HEK293 (cell line): ENCODE results near the gene DNAH11.
A peak's percentile ranks its signal among the peaks of the same experiment; 100 is the strongest.

Experiments
- KLF1 ChIP-seq: fragments of 450-650 bp; formaldehyde crosslinking; IDR thresholded peaks from 2 replicates; pipeline ENCODE4 v1.5.1; 2016; ENCODE audit warnings: missing biosample characterization, missing genetic modification characterization
- OVOL3 ChIP-seq: fragments of 450-650 bp; formaldehyde crosslinking; IDR thresholded peaks from 2 replicates; pipeline ENCODE4 v1.5.1; 2016; ENCODE audit warnings: missing biosample characterization, missing genetic modification characterization
- PRDM10 ChIP-seq: fragments of 450-650 bp; formaldehyde crosslinking; IDR thresholded peaks from 2 replicates; pipeline ENCODE4 v1.5.1; 2016; ENCODE audit warnings: missing biosample characterization, missing genetic modification characterization
- PRDM6 ChIP-seq: fragments of 450-650 bp; formaldehyde crosslinking; IDR thresholded peaks from 2 replicates; pipeline ENCODE4 v1.5.1; 2017; ENCODE audit warnings: missing biosample characterization, missing genetic modification characterization
- RBAK ChIP-seq: fragments of 450-650 bp; formaldehyde crosslinking; IDR thresholded peaks from 2 replicates; pipeline ENCODE4 v1.5.1; 2016; ENCODE audit warnings: missing biosample characterization, missing genetic modification characterization
- TRIM28 ChIP-seq: IDR thresholded peaks from 2 replicates; pipeline ENCODE4 v1.6.1; 2011; ENCODE audit warnings: low read length, control low read depth, borderline replicate concordance
- ZBTB17 ChIP-seq: fragments of 450-650 bp; formaldehyde crosslinking; IDR thresholded peaks from 2 replicates; pipeline ENCODE4 v1.5.1; 2016; ENCODE audit warnings: missing biosample characterization, missing genetic modification characterization
- ZFP69B ChIP-seq: fragments of 450-650 bp; formaldehyde crosslinking; IDR thresholded peaks from 2 replicates; pipeline ENCODE4 v1.5.1; 2016; ENCODE audit warnings: missing biosample characterization, missing genetic modification characterization
- ZNF121 ChIP-seq: fragments of 450-650 bp; formaldehyde crosslinking; IDR thresholded peaks from 2 replicates; pipeline ENCODE4 v1.5.1; 2016; ENCODE audit warnings: missing biosample characterization, missing genetic modification characterization
- ZNF132 ChIP-seq: fragments of 450-650 bp; formaldehyde crosslinking; IDR thresholded peaks from 2 replicates; pipeline ENCODE4 v1.5.1; 2017; ENCODE audit warnings: missing biosample characterization, missing genetic modification characterization, borderline replicate concordance
- ZNF18 ChIP-seq: fragments of 450-650 bp; formaldehyde crosslinking; IDR thresholded peaks from 2 replicates; pipeline ENCODE4 v1.5.1; 2016; ENCODE audit warnings: missing biosample characterization, missing genetic modification characterization
- ZNF404 ChIP-seq: fragments of 450-650 bp; formaldehyde crosslinking; IDR thresholded peaks from 2 replicates; pipeline ENCODE4 v1.5.1; 2017; ENCODE audit warnings: missing biosample characterization, missing genetic modification characterization
- ZNF639 ChIP-seq: fragments of 450-650 bp; formaldehyde crosslinking; IDR thresholded peaks from 2 replicates; pipeline ENCODE4 v1.5.1; 2016; ENCODE audit warnings: missing biosample characterization, missing genetic modification characterization
- ZNF660 ChIP-seq: fragments of 450-650 bp; IDR thresholded peaks from 2 replicates; pipeline ENCODE4 v1.5.1; 2018; ENCODE audit warnings: missing biosample characterization, mild to moderate bottlenecking, missing genetic modification characterization
- ZXDB ChIP-seq: fragments of 450-650 bp; formaldehyde crosslinking; IDR thresholded peaks from 2 replicates; pipeline ENCODE4 v1.5.1; 2016; ENCODE audit warnings: missing biosample characterization, missing genetic modification characterization
- TF ChIP-seq, protein P1 (sequence below): IDR thresholded peaks from 2 replicates; pipeline ENCODE4 v1.6.1; 2011; ENCODE audit warnings: mild to moderate bottlenecking, low read depth, low read length, borderline replicate concordance
- TF ChIP-seq, protein P2 (sequence below): fragments of 450-650 bp; formaldehyde crosslinking; IDR thresholded peaks from 2 replicates; pipeline ENCODE4 v1.5.1; 2016; ENCODE audit warnings: missing biosample characterization, missing genetic modification characterization
- TF ChIP-seq, protein P3 (sequence below): fragments of 450-650 bp; formaldehyde crosslinking; conservative IDR thresholded peaks from 2 replicates; pipeline ENCODE4 v1.5.1; 2016; ENCODE audit warnings: low read depth, missing biosample characterization, missing genetic modification characterization
- TF ChIP-seq, protein P4 (sequence below): fragments of 450-650 bp; formaldehyde crosslinking; IDR thresholded peaks from 2 replicates; pipeline ENCODE4 v1.5.1; 2016; ENCODE audit warnings: missing biosample characterization, missing genetic modification characterization, borderline replicate concordance

The DNAH11 gene

GRCh38 chr7:21945454-21946221, 402.8 kb downstream of the DNAH11 start, which contains the start of gene CDCA7L (continued):
- no peak for TF ChIP-seq OVOL3 (tag by site-specific recombination)
- TF ChIP-seq ZNF404 (tag by site-specific recombination), result no peak
- TF ChIP-seq RBAK (tag by site-specific recombination), result no peak
- TF ChIP-seq ZNF18 (tag by site-specific recombination), result no peak
- TF ChIP-seq ZXDB (tag by site-specific recombination), result peak; percentile 86
- peak; percentile 41; the same call in 1 of the 2 replicates for TF ChIP-seq ZNF660
- TF ChIP-seq ZBTB17 (tag by site-specific recombination), result 0 out of 2 replicates have a peak, but pooled peaks have one; percentile 61
- no peak for TF ChIP-seq ZNF132
- TF ChIP-seq PRDM10 (tag by site-specific recombination), result peak; percentile 100
- TF ChIP-seq, protein P1, sequence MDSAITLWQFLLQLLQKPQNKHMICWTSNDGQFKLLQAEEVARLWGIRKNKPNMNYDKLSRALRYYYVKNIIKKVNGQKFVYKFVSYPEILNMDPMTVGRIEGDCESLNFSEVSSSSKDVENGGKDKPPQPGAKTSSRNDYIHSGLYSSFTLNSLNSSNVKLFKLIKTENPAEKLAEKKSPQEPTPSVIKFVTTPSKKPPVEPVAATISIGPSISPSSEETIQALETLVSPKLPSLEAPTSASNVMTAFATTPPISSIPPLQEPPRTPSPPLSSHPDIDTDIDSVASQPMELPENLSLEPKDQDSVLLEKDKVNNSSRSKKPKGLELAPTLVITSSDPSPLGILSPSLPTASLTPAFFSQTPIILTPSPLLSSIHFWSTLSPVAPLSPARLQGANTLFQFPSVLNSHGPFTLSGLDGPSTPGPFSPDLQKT, result no peak
- TF ChIP-seq, protein P2, sequence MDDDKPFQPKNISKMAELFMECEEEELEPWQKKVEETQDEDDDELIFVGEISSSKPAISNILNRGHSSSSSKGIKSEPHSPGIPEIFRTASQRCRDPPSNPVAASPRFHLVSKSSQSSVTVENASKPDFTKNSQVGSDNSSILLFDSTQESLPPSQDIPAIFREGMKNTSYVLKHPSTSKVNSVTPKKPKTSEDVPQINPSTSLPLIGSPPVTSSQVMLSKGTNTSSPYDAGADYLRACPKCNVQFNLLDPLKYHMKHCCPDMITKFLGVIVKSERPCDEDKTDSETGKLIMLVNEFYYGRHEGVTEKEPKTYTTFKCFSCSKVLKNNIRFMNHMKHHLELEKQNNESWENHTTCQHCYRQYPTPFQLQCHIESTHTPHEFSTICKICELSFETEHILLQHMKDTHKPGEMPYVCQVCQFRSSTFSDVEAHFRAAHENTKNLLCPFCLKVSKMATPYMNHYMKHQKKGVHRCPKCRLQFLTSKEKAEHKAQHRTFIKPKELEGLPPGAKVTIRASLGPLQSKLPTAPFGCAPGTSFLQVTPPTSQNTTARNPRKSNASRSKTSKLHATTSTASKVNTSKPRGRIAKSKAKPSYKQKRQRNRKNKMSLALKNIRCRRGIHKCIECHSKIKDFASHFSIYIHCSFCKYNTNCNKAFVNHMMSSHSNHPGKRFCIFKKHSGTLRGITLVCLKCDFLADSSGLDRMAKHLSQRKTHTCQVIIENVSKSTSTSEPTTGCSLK, result no peak
- TF ChIP-seq TRIM28, result no peak
- TF ChIP-seq KLF1 (tag by site-specific recombination), result peak; percentile 43
- TF ChIP-seq, protein P3, sequence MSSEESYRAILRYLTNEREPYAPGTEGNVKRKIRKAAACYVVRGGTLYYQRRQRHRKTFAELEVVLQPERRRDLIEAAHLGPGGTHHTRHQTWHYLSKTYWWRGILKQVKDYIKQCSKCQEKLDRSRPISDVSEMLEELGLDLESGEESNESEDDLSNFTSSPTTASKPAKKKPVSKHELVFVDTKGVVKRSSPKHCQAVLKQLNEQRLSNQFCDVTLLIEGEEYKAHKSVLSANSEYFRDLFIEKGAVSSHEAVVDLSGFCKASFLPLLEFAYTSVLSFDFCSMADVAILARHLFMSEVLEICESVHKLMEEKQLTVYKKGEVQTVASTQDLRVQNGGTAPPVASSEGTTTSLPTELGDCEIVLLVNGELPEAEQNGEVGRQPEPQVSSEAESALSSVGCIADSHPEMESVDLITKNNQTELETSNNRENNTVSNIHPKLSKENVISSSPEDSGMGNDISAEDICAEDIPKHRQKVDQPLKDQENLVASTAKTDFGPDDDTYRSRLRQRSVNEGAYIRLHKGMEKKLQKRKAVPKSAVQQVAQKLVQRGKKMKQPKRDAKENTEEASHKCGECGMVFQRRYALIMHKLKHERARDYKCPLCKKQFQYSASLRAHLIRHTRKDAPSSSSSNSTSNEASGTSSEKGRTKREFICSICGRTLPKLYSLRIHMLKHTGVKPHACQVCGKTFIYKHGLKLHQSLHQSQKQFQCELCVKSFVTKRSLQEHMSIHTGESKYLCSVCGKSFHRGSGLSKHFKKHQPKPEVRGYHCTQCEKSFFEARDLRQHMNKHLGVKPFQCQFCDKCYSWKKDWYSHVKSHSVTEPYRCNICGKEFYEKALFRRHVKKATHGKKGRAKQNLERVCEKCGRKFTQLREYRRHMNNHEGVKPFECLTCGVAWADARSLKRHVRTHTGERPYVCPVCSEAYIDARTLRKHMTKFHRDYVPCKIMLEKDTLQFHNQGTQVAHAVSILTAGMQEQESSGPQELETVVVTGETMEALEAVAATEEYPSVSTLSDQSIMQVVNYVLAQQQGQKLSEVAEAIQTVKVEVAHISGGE (tag by site-specific recombination), result no peak
- TF ChIP-seq, protein P4, sequence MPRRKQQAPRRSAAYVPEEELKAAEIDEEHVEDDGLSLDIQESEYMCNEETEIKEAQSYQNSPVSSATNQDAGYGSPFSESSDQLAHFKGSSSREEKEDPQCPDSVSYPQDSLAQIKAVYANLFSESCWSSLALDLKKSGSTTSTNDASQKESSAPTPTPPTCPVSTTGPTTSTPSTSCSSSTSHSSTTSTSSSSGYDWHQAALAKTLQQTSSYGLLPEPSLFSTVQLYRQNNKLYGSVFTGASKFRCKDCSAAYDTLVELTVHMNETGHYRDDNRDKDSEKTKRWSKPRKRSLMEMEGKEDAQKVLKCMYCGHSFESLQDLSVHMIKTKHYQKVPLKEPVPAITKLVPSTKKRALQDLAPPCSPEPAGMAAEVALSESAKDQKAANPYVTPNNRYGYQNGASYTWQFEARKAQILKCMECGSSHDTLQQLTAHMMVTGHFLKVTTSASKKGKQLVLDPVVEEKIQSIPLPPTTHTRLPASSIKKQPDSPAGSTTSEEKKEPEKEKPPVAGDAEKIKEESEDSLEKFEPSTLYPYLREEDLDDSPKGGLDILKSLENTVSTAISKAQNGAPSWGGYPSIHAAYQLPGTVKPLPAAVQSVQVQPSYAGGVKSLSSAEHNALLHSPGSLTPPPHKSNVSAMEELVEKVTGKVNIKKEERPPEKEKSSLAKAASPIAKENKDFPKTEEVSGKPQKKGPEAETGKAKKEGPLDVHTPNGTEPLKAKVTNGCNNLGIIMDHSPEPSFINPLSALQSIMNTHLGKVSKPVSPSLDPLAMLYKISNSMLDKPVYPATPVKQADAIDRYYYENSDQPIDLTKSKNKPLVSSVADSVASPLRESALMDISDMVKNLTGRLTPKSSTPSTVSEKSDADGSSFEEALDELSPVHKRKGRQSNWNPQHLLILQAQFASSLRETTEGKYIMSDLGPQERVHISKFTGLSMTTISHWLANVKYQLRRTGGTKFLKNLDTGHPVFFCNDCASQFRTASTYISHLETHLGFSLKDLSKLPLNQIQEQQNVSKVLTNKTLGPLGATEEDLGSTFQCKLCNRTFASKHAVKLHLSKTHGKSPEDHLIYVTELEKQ (tag by site-specific recombination), result no peak
- TF ChIP-seq ZFP69B (tag by site-specific recombination), result peak; percentile 70; the same call in 1 of the 2 replicates
- TF ChIP-seq ZNF639 (tag by site-specific recombination), result 0 out of 2 replicates have a peak, but pooled peaks have one; percentile 64
- TF ChIP-seq PRDM6 (tag by site-specific recombination), result no peak
- TF ChIP-seq ZNF121 (tag by site-specific recombination), result no peak
